ENCODE results near the gene CPNE1.

GRCh38 chr20:35599776-35600120 lies 65.0 kb downstream of the CPNE1 start:
- TF ChIP-seq ARNTL (CRISPR knock-in tag; IDR thresholded peaks at IDR 0.05; ENCODE audit: borderline replicate concordance, low read depth) (no peak), TOX (CRISPR knock-in tag; IDR thresholded peaks at IDR 0.05; ENCODE audit: borderline replicate concordance) (no peak), OSR1 (CRISPR knock-in tag; IDR thresholded peaks at IDR 0.05) (no peak), ZFP3 (CRISPR knock-in tag; IDR thresholded peaks at IDR 0.05) (no peak), ZFP30 (CRISPR knock-in tag; IDR thresholded peaks at IDR 0.05) (no peak), PATZ1 (CRISPR knock-in tag; IDR thresholded peaks at IDR 0.05; ENCODE audit: borderline replicate concordance) (no peak), ZC3H10 (CRISPR knock-in tag; IDR thresholded peaks at IDR 0.05) (no peak), GLIS3 (CRISPR knock-in tag; IDR thresholded peaks at IDR 0.05) (no peak), CSRNP3 (CRISPR knock-in tag; IDR thresholded peaks at IDR 0.05) (no peak), ZNF565 (CRISPR knock-in tag; conservative IDR thresholded peaks at IDR 0.05; ENCODE audit: low read depth) (no peak), ZNF70 (CRISPR knock-in tag; IDR thresholded peaks at IDR 0.05) (no peak), SNAI2 (CRISPR knock-in tag; IDR thresholded peaks at IDR 0.05) (no peak), CSDC2 (CRISPR knock-in tag; IDR thresholded peaks at IDR 0.05) (no peak)

Data from SK-N-SH treated with all-trans-retinoic acid at 6 μM for 48 hours (cell line).